NCI-H2171 (cell line): ENCODE measurements around the gene UBAC1.
A peak's percentile ranks its signal among the peaks of the same experiment; 100 is the strongest.
"Not testable (repeated sequence)": the region's sequence is repeated elsewhere in the genome, so short reads cannot be mapped to it uniquely, and the experiment has no call there.

Experiments used
- DNase-seq: peaks from one replicate; lab custom pipeline; 2025; lab: John Stamatoyannopoulos, UW

UBAC1 gene

GRCh38 chr9:135898634-135899407 is 62.4 kb downstream of the UBAC1 start:
- no peak for DNase-seq

- no peak for DNase-seq
These were observed 64.5 kb downstream of the UBAC1 start for GRCh38 chr9:135896626-135897025.

- no peak for DNase-seq
These were observed 65.0 kb downstream of the UBAC1 start for GRCh38 chr9:135896205-135896604.

GRCh38 chr9:135895202-135895848 is 65.8 kb downstream of the UBAC1 start:
- DNase-seq, result no peak

GRCh38 chr9:135893104-135893503 is 68.1 kb downstream of the UBAC1 start:
- DNase-seq, result no peak

GRCh38 chr9:135892327-135892726 is 68.8 kb downstream of the UBAC1 start:
- DNase-seq, result not testable (repeated sequence)

- no peak for DNase-seq
These were observed 70.0 kb downstream of the UBAC1 start for GRCh38 chr9:135891027-135891631.

GRCh38 chr9:135890190-135891026 is 70.8 kb downstream of the UBAC1 start:
- DNase-seq, result no peak

GRCh38 chr9:135889564-135890189 is 71.5 kb downstream of the UBAC1 start:
- DNase-seq, result no peak

GRCh38 chr9:135888766-135889394 is 72.3 kb downstream of the UBAC1 start:
- DNase-seq, result peak; percentile 67

GRCh38 chr9:135888126-135888765 is 72.9 kb downstream of the UBAC1 start:
- DNase-seq, result peak; percentile 45

- no peak for DNase-seq
These were observed 73.6 kb downstream of the UBAC1 start for GRCh38 chr9:135887585-135888050.

GRCh38 chr9:135887021-135887507 is 74.1 kb downstream of the UBAC1 start:
- no peak for DNase-seq

GRCh38 chr9:135886147-135886981 is 74.8 kb downstream of the UBAC1 start:
- no peak for DNase-seq

GRCh38 chr9:135885100-135885853 is 75.9 kb downstream of the UBAC1 start:
- DNase-seq, result peak; percentile 25

GRCh38 chr9:135884328-135885035 is 76.7 kb downstream of the UBAC1 start:
- no peak for DNase-seq

GRCh38 chr9:135883410-135884089 is 77.6 kb downstream of the UBAC1 start:
- no peak for DNase-seq
